Measurements from ENCODE around the gene CEPT1. TPM values are rescaled to one million over a fixed set of nuclear protein-coding genes. Genes with fewer than 3 reads are reported as not detected.

The CEPT1 gene
- 10 to 100 TPM; 36.1 to 37.4 TPM for total RNA-seq

GRCh38 chr1:111139956-111140679 is at the start of gene CEPT1, which contains the start of gene DRAM2:
TSS of gene CEPT1 (plus strand) at chr1:111140223. CDS start at chr1:111147715, 7,492 bp downstream.
TSS of gene DRAM2 (minus strand) at chr1:111140093. CDS start at chr1:111131554, 8,539 bp downstream.

GRCh38 chr1:111199881-111200801 is 60.1 kb downstream of the CEPT1 start, which contains the start of gene DENND2D:
TSS of gene DENND2D (minus strand) at chr1:111200646. CDS start at chr1:111200459, 187 bp downstream.

GRCh38 chr1:111227434-111227833 is 87.4 kb downstream of the CEPT1 start, which contains the start of gene CHI3L2:
TSS of gene CHI3L2 (plus strand) at chr1:111227713. CDS start at chr1:111227730, 17 bp downstream.

Other genes with a start within 250 kb of the CEPT1 start
- gene LRIF1, start 176.3 kb upstream of the CEPT1 start, total RNA-seq: 10 to 100 TPM; 18.6 to 18.7 TPM
- 10 to 100 TPM; 35.1 to 35.8 TPM for gene DRAM2, start 130 bp upstream of the CEPT1 start, total RNA-seq
- gene DENND2D, start 60.4 kb downstream of the CEPT1 start, total RNA-seq: 100 to 1,000 TPM; 326 to 331 TPM
- 10 to 100 TPM; 26.7 to 28.8 TPM for gene CHI3L2, start 87.5 kb downstream of the CEPT1 start, total RNA-seq
- gene CHIA, start 150.6 kb downstream of the CEPT1 start, total RNA-seq: not detected